Measurements from ENCODE around the gene TMEM132C. TPM values are rescaled to one million over a fixed set of nuclear protein-coding genes. Genes with fewer than 3 reads are reported as not detected.
"Not testable (repeated sequence)": the region's sequence is repeated elsewhere in the genome, so short reads cannot be mapped to it uniquely, and the experiment has no call there.

Gene TMEM132C
- total and polyA plus RNA-seq, 11 donors: 0.05 to 5.9 (median 0.85) TPM

GRCh38 chr12:128471491-128471890 is 204.5 kb downstream of the TMEM132C start:
- no peak for DNase-seq
- Histone ChIP-seq H3K4me3 (no peak overlapping the region), H3K27me3 (peaks cover 0 to 4% (median 0%) of the 10 kb centered on the region in 9 donors), H3K9me3 (no peaks in the 10 kb centered on the region), H3K36me3 (no peaks in the 10 kb centered on the region), H3K4me1 (no peaks in the 10 kb centered on the region), H3K27ac (no peak overlapping the region)
- WGBS, 4 donors: 78 to 84% (median 80%) methylated on average over 2 of the region's 2 CpGs
- TF ChIP-seq POLR2A (IDR thresholded peaks at IDR 0.05) (no peak), CTCF (IDR thresholded peaks at IDR 0.05) (no peak)
- intact Hi-C loops (cut with DNase I): no loop called here
- ATAC-seq: no peak

- TF ChIP-seq CTCF (IDR thresholded peaks at IDR 0.05): no peak
- no peak for TF ChIP-seq POLR2A (IDR thresholded peaks at IDR 0.05)
- no peaks in the 10 kb centered on the region for H3K9me3 ChIP-seq
- H3K27me3 ChIP-seq: peaks cover 0 to 4% (median 0%) of the 10 kb centered on the region in 9 donors
- 70 to 88% (median 76%) methylated on average over 10 of the region's 10 CpGs for WGBS, 4 donors
- H3K36me3 ChIP-seq: no peaks in the 10 kb centered on the region
- DNase-seq (no peak), ATAC-seq (no peak)
- no peaks in the 10 kb centered on the region for H3K4me1 ChIP-seq
- intact Hi-C loops (cut with DNase I): no loop called here
- no peak overlapping the region for H3K27ac ChIP-seq
- no peak overlapping the region for H3K4me3 ChIP-seq
Measured at GRCh38 chr12:128474916-128475315, 207.9 kb downstream of the TMEM132C start.

- no peaks in the 10 kb centered on the region for H3K9me3 ChIP-seq
- no peak for ATAC-seq
- WGBS, 4 donors: 45 to 52% (median 48%) methylated on average over 7 of the region's 7 CpGs
- peaks cover 0 to 4% (median 0%) of the 10 kb centered on the region in 9 donors for H3K27me3 ChIP-seq
- no peaks in the 10 kb centered on the region for H3K36me3 ChIP-seq
- no peak overlapping the region for H3K27ac ChIP-seq
- no peaks in the 10 kb centered on the region for H3K4me1 ChIP-seq
- TF ChIP-seq POLR2A (IDR thresholded peaks at IDR 0.05): no peak
- TF ChIP-seq CTCF (IDR thresholded peaks at IDR 0.05): no peak
- no peak overlapping the region for H3K4me3 ChIP-seq
- intact Hi-C loops (cut with DNase I): no loop called here
- DNase-seq: no peak
Measured at GRCh38 chr12:128476266-128476665, 209.3 kb downstream of the TMEM132C start.

- TF ChIP-seq POLR2A (IDR thresholded peaks at IDR 0.05) (no peak), CTCF (IDR thresholded peaks at IDR 0.05) (no peak)
- no peak overlapping the region for H3K27ac ChIP-seq
- ATAC-seq (no peak), DNase-seq (no peak)
- no peaks in the 10 kb centered on the region for H3K27me3 ChIP-seq
- H3K36me3 ChIP-seq: no peaks in the 10 kb centered on the region
- WGBS, 4 donors: 65 to 74% (median 73%) methylated on average over 9 of the region's 9 CpGs
- no peak overlapping the region for H3K4me3 ChIP-seq
- no peaks in the 10 kb centered on the region for H3K9me3 ChIP-seq
- intact Hi-C loops (cut with DNase I): no loop called here
- H3K4me1 ChIP-seq: no peaks in the 10 kb centered on the region
Measured at GRCh38 chr12:128483526-128484255, 216.7 kb downstream of the TMEM132C start.

- H3K27ac ChIP-seq; DNase-seq; ATAC-seq; H3K4me1 ChIP-seq; H3K36me3 ChIP-seq; H3K27me3 ChIP-seq; H3K4me3 ChIP-seq; intact Hi-C loops (cut with DNase I): not testable (repeated sequence)
- H3K9me3 ChIP-seq: peaks cover 0 to 14% (median 0%) of the 10 kb centered on the region in 12 donors
- WGBS, 4 donors: 91 to 96% (median 92%) methylated on average over 11 to 13 of the region's 13 CpGs
Measured at GRCh38 chr12:128497376-128497775, 230.4 kb downstream of the TMEM132C start.

Data from heart left ventricle (tissue), 16 donors.